Astrocyte of the cerebellum (primary cell): ENCODE measurements around the gene METRNL.
"Not testable (repeated sequence)": the region's sequence is repeated elsewhere in the genome, so short reads cannot be mapped to it uniquely, and the experiment has no call there.

Experiments used
- DNase-seq: peaks from one replicate; pipeline ENCODE4 v3.0.0-alpha.2; 2011; ENCODE audit warnings: low read depth
- H3K4me3 ChIP-seq: 2 replicates; pipeline ENCODE4 v1.5.1; 2011; ENCODE audit warnings: mild to moderate bottlenecking, low read depth, low read length, moderate library complexity
- in situ Hi-C: cut with HindIII; loops from 2 replicates; pipeline ENCODE4 v1.10.0; 2017; ENCODE audit warnings: low sequenced_read_pairs
- TF ChIP-seq, protein P1 (sequence below): IDR thresholded peaks from 2 replicates; pipeline ENCODE4 v1.5.1; 2012; ENCODE audit warnings: low read length, low read depth, moderate library complexity, mild to moderate bottlenecking; ENCODE audit errors: missing control alignments

The METRNL gene

GRCh38 chr17:83118071-83118841, 38.8 kb downstream of the METRNL start:
- H3K4me3 ChIP-seq: no peak overlapping the region
- TF ChIP-seq, protein P1, sequence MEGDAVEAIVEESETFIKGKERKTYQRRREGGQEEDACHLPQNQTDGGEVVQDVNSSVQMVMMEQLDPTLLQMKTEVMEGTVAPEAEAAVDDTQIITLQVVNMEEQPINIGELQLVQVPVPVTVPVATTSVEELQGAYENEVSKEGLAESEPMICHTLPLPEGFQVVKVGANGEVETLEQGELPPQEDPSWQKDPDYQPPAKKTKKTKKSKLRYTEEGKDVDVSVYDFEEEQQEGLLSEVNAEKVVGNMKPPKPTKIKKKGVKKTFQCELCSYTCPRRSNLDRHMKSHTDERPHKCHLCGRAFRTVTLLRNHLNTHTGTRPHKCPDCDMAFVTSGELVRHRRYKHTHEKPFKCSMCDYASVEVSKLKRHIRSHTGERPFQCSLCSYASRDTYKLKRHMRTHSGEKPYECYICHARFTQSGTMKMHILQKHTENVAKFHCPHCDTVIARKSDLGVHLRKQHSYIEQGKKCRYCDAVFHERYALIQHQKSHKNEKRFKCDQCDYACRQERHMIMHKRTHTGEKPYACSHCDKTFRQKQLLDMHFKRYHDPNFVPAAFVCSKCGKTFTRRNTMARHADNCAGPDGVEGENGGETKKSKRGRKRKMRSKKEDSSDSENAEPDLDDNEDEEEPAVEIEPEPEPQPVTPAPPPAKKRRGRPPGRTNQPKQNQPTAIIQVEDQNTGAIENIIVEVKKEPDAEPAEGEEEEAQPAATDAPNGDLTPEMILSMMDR: no peak
- no peak for DNase-seq
- in situ Hi-C loops: no loop called here

- TF ChIP-seq, protein P1: no peak
- in situ Hi-C loops: no loop called here
- DNase-seq: no peak
- H3K4me3 ChIP-seq: no peak overlapping the region
Observed at GRCh38 chr17:83119987-83120864, 40.8 kb downstream of the METRNL start.

DNA sequence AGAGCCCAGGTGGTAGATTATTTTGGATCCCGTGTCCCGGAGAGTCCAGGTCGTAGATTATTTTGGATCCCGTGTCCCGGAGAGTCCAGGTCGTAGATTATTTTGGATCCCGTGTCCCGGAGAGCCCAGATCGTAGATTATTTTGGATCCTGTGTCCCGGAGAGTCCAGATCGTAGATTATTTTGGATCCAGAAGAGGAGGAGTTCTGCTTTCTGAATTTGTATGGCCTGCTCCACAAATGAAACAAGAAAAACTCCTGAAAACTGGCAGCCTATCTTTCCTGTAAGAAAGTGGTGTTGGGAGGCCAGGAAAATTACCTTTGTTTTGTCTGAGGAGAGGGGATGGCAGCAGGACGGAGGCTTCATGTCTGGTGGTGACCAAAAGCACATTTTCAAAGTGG, 42.1 kb downstream of the METRNL start:
- H3K4me3 ChIP-seq, in situ Hi-C loops, DNase-seq: not testable (repeated sequence)

GRCh38 chr17:83121921-83122820, 42.8 kb downstream of the METRNL start:
- DNase-seq: no peak
- in situ Hi-C loops: no loop called here
- TF ChIP-seq, protein P1: no peak
- no peak overlapping the region for H3K4me3 ChIP-seq

DNA sequence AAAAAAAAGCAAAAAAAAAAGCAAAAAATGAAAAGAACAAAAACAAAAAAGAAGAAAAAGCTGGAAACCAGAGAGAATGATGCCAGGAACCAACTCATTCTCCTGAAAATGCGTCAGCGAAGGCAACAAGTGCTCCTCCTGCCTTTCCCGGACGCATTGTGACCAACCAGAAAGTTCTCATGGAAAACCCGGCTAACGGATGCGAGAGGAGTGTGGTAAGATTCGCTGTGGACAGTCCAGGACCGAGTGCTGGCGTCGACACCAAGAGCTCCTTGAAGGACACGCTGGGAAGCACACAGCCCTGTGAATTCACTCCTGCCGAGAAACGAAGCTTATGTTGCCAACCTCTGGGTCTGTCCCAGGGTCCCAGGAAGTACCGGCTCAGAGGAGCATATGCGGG, 43.4 kb downstream of the METRNL start:
- TF ChIP-seq, protein P1: no peak
- in situ Hi-C loops: no loop called here
- H3K4me3 ChIP-seq: no peak overlapping the region
- DNase-seq: no peak

- in situ Hi-C loops: no loop called here
- TF ChIP-seq, protein P1: no peak
- no peak overlapping the region for H3K4me3 ChIP-seq
- no peak for DNase-seq
Observed at GRCh38 chr17:83123896-83124801, 44.7 kb downstream of the METRNL start.
